HT-29 (cell line): ENCODE data around the gene LRRC4B. TPM values are rescaled to one million over a fixed set of nuclear protein-coding genes. Genes with fewer than 3 reads are reported as not detected.
"Not testable (repeated sequence)": the region's sequence is repeated elsewhere in the genome, so short reads cannot be mapped to it uniquely, and the experiment has no call there.

Experiments
- DNase-seq: peaks from one replicate; pipeline ENCODE4 v3.0.0-alpha.2; 2015; ENCODE audit warnings: low spot score
- total RNA-seq: library from RNA; depleted of rRNA; stranded (reverse); fragments of >200 nt; shearing (Covaris generic); gene quantifications from 2 replicates; pipeline ENCODE4 v1.2.3, GENCODE V29; 2014; rRNA removed

Gene LRRC4B, protein sequence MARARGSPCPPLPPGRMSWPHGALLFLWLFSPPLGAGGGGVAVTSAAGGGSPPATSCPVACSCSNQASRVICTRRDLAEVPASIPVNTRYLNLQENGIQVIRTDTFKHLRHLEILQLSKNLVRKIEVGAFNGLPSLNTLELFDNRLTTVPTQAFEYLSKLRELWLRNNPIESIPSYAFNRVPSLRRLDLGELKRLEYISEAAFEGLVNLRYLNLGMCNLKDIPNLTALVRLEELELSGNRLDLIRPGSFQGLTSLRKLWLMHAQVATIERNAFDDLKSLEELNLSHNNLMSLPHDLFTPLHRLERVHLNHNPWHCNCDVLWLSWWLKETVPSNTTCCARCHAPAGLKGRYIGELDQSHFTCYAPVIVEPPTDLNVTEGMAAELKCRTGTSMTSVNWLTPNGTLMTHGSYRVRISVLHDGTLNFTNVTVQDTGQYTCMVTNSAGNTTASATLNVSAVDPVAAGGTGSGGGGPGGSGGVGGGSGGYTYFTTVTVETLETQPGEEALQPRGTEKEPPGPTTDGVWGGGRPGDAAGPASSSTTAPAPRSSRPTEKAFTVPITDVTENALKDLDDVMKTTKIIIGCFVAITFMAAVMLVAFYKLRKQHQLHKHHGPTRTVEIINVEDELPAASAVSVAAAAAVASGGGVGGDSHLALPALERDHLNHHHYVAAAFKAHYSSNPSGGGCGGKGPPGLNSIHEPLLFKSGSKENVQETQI
- not detected in 2 replicates for total RNA-seq

DNA sequence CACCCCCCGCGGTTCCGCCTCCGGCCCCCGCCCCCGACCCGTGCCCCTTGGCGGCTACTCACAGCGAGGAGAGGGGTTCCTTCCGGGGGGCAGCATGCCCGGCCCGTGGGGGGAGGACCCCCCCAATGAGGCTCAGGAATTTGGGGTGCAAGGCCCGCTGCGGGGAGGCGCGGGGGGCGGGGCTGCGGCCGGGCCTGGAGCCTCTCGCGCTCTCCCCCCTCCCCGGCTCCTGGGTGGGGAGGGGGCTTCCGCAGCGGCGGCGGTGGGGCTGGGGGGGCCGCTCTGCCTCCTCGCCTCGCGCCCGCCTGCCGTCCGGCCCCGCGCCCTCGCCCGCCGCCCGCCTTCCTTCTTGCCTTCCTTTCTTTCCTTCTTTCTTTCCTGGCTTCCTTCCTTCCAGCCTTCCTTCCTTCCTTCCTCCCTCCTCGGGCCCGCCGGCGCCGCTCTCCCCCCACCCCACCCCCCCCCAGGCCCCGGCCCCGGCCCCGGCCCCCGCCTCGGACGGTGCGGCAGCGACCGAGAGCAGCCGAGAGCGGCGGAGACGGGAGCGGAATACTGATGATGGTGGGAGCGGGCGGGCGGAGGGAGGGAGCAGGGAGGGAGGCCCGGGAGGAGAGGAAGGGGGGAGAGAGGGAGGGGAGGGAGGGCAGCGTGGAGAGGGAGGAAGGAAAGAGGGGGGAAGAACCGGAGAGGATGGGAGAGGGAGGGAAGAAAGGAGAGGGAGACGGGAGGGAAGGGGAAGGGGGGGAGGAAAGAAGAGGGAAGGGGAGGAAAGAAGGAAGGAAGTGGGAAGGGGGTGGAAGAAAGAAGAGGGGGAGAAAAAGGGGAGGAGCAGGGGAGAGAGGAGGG lies at the start of gene LRRC4B:
Gene LRRC4B, minus strand, starts transcription at position 554 of the 846 bp plus-strand sequence. CDS start 19,597 bp downstream, outside the sequence.
- no peak for DNase-seq

DNA sequence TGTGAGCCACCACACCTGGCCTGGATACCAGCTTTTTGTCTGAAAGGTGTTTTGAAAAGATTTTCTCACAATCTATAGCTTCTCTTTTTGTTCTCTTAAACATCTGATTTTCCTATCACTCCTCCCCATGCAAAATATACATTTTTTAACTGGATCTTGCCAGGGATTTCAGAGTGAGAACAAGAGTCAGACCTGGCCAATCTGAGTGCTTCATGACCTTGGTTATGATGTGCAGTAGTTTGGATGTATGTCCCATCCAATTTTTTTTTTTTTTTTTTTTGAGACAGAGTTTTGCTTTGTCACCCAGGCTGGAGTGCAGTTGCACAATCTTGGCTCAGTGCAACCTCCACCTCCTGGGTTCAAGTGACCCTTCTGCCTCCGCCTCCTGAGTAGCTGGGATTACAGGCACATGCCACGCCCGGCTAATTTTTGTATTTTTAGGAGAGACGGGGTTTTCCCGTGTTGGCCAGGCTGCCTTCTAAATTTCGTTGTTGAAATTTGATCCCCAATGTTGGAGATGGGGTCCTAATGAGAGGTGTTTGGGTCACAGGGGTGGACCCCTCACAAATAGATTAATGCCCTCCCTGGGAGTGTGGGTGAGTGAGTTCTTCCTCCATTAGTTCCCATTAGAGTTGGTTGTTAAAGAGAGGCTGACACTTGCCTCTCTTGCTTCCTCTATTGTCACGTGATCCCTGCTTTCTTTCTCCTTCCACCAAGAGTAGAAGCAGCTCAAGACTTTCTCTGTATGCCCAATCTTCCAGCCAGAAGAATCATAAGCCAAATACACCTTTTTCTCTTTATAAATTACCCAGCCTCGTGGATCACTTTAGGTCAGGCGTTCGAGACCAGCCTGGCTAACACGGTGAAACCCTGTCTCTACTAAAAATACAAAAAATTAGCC lies 44.5 kb upstream of the LRRC4B start:
- not testable (repeated sequence) for DNase-seq

DNA sequence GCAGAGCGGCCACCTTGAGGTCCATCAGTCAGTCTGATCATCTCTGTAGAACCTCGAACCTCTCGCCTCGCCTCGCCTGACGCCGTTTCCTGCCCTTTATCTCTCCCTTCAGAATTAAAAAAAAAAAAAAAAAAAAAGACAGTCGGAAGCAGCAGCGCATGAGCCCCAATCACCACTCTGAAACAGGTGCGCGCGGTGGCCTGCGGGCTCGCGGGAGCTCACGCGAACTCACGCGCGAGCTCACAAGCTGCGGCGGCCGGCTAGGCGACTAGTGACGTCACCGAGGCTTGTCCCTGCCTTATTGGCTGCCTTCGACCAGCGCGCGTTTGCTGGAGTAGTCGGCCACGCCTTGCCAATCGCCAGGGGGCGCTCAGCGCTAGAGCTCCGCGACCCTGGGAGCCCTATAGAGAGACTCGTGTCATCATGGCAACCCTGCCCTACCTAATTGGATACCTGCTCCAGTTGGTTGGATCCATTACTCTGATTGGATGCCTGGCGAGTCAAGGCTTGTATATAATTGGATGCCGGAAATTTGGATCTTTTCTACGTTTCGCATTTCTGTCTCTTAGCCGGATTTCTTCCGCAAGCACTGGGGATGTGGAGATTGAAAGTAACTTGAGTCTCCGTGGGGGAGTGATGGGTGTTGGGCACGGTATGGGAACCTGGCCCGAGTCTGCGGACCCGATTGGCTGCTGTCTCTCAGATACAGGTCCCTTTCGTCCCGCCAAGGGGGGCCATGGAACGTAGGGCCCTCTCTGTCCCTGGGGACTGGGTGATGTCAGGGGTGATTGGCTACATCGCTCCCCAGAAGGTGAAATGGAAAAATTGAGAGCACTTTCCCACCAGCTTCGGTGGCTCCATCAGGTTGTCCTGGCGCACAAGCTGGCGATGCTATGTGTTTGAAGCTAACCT lies 39.9 kb upstream of the LRRC4B start:
- DNase-seq: no peak

DNA sequence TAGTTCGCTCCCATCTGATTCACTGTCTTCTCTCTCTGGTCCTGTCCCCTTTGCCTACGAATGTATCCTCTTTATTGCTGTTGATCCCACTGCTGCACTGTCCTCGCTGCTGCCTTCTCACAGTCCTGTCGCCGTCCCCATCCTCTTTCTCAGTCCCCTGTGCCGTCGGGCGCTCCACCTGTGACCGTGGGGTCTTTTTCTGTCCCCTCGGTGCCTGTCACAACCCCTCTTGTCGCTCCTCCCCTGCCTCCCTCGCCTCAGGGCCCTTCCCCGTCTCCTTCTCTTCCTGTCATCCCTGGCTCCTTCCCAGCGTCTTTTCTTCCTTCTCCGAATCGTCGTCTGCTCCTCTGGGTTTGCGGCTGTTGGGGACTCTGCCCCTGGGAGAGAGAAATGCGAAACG lies 39.2 kb upstream of the LRRC4B start:
- DNase-seq: no peak

DNA sequence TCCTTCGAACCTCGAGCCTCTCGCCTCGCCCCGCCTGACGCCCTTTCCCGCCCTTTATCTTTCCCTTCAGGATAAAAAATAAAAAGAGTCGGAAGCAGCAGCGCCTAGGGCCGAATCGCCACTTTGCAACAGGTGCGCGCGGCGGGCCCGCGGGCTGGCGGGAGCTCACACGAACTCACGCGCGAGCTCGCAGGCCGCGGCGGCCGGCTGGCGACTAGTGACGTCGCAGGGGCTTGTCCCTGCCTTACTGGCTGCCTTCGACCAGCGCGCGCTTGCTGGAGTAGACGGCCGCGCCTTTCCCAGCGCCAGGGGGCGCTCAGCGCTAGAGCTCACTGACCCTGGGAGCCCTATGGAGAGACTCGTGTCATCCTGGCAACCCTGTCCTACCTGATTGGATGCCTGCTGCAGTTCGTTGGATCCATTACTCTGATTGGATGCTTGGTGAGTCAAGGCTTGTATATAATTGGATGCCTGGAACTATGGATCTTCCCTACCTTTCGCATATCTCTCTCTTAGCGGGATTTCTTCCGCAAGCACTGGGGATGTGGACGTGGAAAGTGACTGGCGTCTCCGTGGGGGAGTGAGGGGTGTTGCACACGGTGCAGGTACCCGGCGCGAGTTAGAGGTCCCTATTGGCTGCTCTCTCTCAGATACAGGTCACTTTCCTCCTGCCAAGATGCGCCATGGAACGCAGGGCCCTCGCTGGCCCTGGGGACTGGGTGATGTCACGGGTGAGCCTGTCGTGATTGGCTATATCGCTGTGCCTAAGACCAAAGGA lies 38.0 kb upstream of the LRRC4B start:
- not testable (repeated sequence) for DNase-seq

DNA sequence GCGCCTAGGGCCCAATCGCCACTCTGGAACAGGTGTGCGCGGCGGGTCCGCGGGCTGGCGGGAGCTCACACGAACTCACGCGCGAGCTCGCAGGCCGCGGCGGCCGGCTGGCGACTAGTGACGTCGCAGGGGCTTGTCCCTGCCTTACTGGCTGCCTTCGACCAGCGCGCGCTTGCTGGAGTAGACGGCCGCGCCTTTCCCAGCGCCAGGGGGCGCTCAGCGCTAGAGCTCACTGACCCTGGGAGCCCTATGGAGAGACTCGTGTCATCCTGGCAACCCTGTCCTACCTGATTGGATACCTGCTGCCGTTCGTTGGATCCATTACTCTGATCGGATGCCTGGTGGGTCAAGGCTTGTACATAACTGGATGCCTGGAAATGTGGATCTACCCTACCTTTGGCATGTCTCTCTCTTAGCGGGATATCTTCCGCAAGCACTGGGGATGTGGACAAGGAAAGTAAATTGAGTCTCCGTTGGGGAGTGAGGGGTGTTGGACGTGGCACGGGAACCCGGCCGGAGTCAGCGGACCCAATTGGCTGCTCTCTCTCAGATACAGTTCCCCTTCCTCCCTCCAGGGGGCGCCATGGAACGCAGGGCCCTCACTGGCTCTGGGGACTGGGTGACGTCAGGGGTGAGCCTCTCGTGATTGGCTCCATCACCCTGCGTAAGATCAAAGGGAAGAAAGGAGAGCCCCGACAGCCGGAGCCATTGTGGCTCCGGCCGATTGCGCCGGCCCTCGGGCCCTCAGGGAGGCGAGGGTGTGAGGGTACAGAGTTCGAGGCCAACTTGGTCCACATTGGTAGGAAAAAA lies 36.2 kb upstream of the LRRC4B start:
- DNase-seq: not testable (repeated sequence)

DNA sequence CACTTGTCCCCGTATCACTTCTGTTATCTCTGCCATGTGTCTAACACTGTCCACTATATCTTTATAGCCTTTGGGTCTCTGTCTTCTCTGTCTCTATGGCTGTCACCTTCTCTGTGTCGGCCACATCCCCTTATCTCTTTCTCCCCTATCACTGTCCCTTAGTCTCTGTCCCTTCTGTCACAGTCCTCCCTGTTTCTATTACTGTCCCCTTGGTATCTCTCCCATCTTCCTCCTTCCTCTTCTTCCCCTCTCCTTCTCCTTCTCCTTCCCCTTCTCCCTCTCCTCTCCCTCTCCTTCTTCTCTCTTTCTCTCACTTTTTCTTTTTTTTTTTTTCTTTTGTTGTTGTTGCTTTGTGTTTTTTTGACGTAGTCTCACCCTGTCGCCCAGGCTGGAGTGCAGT lies 34.7 kb upstream of the LRRC4B start:
- no peak for DNase-seq

DNA sequence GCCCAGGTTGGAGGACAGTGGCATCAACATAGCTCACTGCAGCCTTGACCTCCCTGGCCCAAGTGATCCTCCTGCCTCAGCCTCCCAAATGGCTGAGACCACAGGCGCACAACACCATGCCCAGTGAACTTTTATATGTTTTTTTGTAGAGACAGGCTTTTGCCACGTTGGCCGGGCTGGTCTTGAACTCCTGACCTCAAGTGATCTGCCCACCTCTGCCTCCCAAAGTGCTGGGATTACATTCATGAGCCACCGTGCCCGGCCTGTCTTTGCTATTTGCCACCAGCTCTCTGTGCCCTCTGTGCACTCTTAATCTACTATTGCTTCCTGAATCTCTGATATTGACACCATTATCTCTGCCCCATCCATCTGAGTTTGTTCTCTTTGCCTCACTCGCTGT lies 34.3 kb upstream of the LRRC4B start:
- no peak for DNase-seq

DNA sequence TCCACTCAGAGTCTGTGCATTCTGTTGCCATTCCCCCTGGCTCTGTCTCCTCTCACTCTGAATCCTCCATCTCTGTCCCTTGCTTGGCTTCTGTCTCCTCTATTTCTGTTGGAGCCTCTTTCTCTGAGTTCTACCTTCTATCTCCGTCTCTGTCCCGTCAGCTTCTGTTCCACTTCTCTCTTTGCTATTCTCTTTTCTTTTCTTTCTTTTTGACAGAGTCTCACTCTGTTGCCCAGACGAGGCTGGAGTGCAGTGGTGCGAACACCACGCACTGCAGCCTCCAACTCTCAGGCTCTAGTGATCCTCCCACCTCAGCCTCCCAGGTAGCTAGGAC lies 33.8 kb upstream of the LRRC4B start:
- DNase-seq: no peak

DNA sequence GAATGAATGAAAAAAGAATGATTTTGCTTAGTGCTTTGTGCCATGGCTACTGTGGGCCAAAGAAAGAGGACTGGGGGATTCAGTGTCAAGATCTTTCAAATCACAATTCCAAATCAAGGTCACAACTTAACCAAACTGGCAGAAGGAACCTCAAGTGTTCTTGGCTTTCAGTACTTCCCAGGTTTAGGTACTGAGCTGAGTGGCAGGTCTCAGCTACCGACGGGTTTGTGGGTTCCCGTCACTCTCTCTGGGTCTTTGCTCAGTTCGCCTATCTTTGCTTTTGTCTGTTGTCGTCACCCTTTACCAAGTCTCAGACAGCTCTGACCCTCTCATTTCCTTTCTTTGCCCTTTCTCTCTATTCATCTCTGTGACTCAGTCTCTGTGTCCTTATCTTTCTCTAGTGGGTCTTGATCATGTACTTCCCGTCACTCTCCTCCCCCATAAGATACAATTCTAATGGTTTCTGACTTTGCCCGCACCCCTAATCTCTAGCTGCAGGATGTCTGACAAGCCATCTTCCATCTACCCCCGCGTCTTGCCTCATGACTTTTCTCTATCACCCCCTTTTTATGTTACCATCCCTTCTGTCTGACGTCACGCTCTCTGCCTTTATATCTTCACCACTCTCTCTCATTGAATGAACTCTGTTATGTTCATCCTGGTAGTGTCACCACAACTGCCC lies 33.3 kb upstream of the LRRC4B start:
- no peak for DNase-seq

DNA sequence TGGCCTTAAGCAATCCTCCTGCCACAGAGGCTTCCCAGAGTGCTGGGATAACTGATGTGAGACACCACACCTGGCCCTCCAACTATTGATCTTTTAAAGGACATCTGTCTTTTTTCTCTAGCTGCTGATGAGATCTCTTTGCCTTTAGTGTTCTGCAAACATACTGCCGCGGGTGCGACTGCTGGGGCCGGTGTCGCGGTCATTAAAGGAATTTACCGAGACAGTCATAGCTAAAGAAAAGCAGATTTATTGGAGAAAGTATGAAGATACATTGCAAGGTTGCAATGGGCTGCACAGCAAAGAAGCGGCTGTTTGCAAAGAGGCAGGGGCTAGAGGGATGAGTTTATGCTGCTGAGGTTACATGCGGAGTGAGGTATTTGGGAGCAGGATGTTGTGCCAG lies 31.2 kb upstream of the LRRC4B start:
- DNase-seq: no peak

DNA sequence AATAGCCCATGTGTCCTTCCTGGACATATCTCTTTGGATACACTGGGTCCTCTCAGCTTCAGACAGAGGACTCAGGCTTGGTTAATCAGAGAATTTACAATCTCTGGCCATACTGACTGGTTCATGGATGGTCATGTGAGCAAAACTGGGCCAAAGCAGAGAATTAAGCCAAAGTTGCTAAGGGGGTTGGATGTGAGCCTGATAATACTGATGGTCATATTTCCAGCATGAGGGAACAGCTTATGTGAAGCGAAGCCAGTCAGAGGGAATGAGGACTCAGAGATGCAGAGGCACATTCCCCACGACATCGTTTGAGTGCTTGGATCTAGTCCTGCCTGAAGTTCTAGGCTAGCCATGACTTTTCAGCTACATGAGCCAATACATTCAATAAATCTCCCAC lies 22.0 kb upstream of the LRRC4B start:
- no peak for DNase-seq

DNA sequence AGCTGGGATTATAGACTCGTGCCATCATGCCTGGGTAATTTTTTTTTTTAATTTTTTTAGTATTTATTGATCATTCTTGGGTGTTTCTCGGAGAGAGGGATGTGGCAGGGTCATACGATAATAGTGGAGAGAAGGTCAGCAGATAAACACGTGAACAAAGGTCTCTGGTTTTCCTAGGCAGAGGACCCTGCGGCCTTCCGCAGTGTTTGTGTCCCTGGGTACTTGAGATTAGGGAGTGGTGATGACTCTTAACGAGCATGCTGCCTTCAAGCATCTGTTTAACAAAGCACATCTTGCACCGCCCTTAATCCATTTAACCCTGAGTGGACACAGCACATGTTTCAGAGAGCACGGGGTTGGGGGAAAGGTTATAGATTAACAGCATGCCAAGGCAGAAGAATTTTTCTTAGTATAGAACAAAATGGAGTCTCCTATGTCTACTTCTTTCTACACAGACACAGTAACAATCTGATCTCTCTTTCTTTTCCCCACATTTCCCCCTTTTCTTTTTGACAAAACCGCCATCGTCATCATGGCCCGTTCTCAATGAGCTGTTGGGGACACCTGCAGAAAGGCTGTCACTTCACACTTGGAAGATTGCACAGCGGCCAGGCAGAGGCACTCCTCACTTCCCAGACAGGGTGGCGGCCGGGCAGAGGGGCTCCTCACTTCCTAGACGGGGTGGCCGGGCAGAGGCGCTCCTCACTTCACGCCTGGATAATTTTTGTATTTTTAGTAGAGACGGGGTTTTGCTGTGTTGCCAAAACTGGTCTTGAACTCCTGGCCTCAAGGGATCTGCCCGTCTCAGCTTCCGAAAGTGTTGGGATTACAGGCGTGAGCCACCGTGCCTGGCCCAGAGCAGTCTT lies 13.8 kb upstream of the LRRC4B start:
- DNase-seq: not testable (repeated sequence)

DNA sequence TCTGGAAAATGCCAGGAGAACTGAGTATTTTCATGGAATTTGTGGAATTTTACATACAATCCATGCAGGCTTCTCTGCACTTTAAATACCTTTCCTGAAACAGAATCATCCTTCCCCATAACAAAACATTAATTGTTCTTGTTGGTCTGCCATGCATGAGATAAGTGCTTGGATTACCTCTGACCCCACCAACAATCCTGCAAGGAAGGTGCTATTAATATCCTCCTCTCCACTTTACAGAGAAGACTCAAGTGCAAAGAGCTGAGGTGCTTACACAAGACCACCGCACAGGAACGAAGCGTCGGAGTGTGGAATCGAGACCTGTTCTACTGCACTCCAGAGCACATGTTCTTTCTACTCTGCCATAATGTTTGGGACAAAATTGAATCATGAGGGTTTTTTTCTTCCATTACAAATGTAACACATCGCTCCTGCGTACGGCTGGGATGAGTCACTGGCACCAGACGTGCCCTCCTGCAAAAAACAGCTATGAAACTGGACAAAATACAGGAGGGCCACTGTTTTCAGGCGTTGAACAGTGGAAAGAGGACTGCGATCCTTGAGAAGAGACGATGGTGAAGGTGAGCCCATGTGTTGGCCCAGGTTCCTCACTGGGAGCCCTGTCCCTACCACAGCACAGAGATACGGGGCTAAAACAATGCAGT lies 12.9 kb upstream of the LRRC4B start:
- DNase-seq: no peak

DNA sequence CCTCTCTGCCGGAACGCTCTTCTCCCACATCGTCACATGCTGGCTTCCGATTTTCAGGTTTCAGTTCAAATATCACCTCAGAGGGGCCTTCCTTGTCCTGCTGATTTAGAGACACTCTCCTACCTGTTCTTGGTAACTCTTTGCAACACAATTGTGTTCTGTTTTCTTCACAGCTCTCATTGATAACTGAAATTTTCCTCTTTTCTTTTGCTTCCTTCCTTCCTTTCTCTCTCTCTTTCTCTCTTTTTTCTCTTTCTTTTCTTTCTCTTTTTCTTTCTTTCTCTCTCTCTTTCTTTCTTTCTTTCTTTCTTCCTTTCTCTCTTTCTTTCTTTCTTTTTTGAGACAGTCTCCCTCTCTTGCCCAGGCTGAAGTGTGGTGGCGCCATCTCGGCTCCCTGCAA lies 12.0 kb upstream of the LRRC4B start:
- DNase-seq: no peak

DNA sequence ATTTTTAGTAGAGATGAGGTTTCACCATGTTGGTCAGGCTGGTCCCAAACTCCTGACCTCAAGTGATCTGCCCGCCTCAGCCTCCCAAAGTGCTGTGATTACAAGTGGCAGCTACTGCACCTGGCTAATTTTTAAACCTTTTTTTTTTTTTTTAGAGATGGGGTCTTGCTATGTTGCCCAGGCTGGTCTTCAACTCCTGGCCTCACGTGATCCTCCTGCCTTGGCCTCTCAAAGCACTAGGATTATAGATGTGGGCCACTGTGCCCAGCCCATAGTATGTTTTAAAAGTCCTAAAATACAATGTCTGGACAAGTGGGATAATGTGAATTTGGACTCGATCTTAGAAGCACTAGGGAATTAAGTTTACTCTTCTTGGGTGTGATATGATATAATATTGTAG lies 8.5 kb upstream of the LRRC4B start:
- DNase-seq: not testable (repeated sequence)
